A172 (cell line): ENCODE measurements around the gene SLC26A1. TPM values are rescaled to one million over a fixed set of nuclear protein-coding genes. Genes with fewer than 3 reads are reported as not detected.
"Not testable (repeated sequence)": the region's sequence is repeated elsewhere in the genome, so short reads cannot be mapped to it uniquely, and the experiment has no call there.

Source experiments
- DNase-seq: peaks from one replicate; pipeline ENCODE4 v3.0.0-alpha.2; 2015; ENCODE audit warnings: low spot score
- total RNA-seq: library from RNA; depleted of rRNA; stranded (reverse); fragments of >200 nt; shearing (Covaris generic); gene quantifications from 2 replicates; pipeline ENCODE4 v1.2.3, GENCODE V29; 2014

Gene SLC26A1
- total RNA-seq, 1 experiment from 2014 or later = 0.41 TPM

GRCh38 chr4:985123-985830 is 7.9 kb downstream of the SLC26A1 start:
- DNase-seq = no peak

GRCh38 chr4:984336-985054 is 8.7 kb downstream of the SLC26A1 start:
- no peak for DNase-seq

GRCh38 chr4:982814-983213 is 10.4 kb downstream of the SLC26A1 start:
- DNase-seq = no peak

- DNase-seq = no peak
These were observed 10.9 kb downstream of the SLC26A1 start for GRCh38 chr4:982291-982690.

GRCh38 chr4:978957-979701 is 14.1 kb downstream of the SLC26A1 start:
- peak; percentile 27 for DNase-seq

- not testable (repeated sequence) for DNase-seq
These were observed 17.2 kb downstream of the SLC26A1 start for GRCh38 chr4:976016-976415.

- DNase-seq = no peak
These were observed 18.5 kb downstream of the SLC26A1 start for GRCh38 chr4:974668-975067.

GRCh38 chr4:973431-974397 is 19.5 kb downstream of the SLC26A1 start, which contains the start of gene DGKQ:
Gene DGKQ, minus strand, starts transcription at chr4:973569. Its CDS starts 87 bp downstream, at chr4:973482.
- peak; percentile 42 for DNase-seq

- DNase-seq = no peak
These were observed 20.4 kb downstream of the SLC26A1 start for GRCh38 chr4:972651-973424.

- no peak for DNase-seq
These were observed 21.3 kb downstream of the SLC26A1 start for GRCh38 chr4:971666-972500.

- DNase-seq = no peak
These were observed 22.2 kb downstream of the SLC26A1 start for GRCh38 chr4:970854-971520.

GRCh38 chr4:970046-970745 is 23.0 kb downstream of the SLC26A1 start:
- no peak for DNase-seq

- no peak for DNase-seq
These were observed 24.4 kb downstream of the SLC26A1 start for GRCh38 chr4:968621-969394.

- DNase-seq = no peak
These were observed 25.0 kb downstream of the SLC26A1 start for GRCh38 chr4:968221-968620.

GRCh38 chr4:967113-968104 is 25.8 kb downstream of the SLC26A1 start:
- DNase-seq = no peak
